HG03097 (cell line): ENCODE measurements around the gene OSBPL8.

Source experiments
- ATAC-seq: cut with Tn5 transposase; IDR thresholded peaks from one replicate; pipeline ENCODE4 v1.9.1; 2021; ENCODE audit not compliant: unreplicated experiment, low FRiP score

The OSBPL8 gene, protein sequence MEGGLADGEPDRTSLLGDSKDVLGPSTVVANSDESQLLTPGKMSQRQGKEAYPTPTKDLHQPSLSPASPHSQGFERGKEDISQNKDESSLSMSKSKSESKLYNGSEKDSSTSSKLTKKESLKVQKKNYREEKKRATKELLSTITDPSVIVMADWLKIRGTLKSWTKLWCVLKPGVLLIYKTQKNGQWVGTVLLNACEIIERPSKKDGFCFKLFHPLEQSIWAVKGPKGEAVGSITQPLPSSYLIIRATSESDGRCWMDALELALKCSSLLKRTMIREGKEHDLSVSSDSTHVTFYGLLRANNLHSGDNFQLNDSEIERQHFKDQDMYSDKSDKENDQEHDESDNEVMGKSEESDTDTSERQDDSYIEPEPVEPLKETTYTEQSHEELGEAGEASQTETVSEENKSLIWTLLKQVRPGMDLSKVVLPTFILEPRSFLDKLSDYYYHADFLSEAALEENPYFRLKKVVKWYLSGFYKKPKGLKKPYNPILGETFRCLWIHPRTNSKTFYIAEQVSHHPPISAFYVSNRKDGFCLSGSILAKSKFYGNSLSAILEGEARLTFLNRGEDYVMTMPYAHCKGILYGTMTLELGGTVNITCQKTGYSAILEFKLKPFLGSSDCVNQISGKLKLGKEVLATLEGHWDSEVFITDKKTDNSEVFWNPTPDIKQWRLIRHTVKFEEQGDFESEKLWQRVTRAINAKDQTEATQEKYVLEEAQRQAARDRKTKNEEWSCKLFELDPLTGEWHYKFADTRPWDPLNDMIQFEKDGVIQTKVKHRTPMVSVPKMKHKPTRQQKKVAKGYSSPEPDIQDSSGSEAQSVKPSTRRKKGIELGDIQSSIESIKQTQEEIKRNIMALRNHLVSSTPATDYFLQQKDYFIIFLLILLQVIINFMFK

DNA sequence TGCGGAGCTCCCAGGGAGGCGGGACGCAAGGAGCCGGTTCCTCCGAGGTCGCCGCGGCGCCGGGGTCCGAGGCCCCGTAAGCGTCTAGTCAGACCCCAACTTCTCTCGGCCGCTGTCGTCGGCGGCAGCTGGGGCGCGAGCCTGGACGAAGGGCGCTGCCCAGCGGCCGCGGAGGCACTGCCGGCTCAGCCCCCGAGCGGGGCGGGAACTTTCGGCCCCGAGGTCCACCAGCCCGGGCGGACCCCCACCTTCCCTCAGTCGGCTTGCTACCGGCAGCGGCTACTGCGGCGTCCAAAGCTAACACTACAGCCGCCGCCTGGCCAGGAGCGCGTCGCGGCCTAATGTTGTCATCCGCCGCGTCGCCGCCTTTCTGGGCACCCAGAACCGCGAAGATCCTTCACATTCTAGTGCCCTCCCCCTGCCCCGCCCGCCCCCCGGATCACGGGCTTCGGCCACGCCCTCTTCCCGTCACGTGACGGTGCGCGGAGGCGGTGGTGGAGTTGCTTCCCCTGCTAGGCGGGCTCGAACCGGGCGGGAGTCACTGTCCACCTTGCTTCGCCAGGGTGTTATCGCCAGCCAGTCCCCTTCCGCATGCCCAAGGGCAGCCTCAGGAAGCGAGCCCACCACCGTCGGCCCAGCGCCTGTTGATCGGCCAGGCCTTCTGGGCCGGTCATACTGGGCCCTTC, at the start of gene OSBPL8:
TSS of gene OSBPL8 (minus strand) at position 372 of the 686 bp plus-strand sequence. CDS start 72,220 bp downstream, outside the sequence.
- peak; percentile 70 for ATAC-seq

DNA sequence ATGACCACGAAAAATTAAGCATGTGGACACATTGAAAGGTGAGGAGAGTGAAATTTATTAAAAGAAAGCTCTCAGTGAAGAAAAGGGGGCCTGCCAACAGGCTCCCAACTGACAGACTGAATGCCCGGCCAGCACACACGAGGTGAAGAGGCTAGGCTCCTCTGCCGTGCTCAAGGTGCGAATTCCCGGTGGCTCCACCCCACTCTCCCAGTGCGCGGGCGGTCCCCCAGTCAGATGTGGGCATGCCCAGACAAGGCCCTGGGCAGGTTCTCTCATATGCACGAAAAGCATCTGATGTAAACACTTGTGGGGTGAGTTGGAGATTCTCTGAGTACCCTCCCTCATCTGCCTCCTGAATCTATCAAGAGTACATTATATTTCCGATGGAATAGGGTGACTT, 48.5 kb upstream of the OSBPL8 start:
- ATAC-seq = no peak

DNA sequence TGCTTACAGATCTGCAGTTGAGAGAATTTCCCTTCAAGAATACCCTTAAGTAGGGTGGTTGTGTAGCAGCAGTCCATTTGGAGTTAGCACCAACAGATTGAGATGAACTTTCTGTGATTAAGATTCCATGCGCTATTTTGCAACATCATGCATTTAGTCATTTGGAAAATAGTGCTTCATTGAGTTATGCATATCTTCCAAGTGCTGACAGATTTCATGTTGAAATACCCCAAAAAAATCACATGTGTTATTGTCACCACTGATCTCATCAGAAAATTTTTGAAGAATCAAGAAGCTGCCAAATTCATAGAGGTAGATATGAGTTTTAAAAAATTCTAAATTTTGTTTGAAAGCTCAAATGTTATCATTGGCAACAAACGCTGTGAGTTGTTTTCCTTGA, 35.5 kb upstream of the OSBPL8 start:
- ATAC-seq = no peak

DNA sequence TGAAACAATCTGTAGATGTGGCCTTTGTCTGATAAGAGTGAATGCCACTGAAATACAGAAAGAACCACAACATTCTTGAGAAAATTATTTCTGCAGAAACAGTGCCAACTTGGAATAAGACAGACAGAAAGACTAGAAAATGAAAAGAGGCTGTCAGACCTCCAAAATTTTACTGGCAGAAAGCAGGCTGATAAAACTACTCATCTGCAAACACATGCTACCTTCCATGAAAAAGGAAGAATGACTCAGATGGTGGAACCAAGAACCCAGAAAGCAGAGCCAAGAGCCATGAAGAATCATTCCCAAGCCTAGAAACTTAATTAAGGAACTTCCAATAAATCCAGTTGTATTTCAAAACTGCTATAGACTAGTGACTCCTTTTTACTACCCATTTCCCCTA, 31.9 kb upstream of the OSBPL8 start:
- ATAC-seq = no peak

DNA sequence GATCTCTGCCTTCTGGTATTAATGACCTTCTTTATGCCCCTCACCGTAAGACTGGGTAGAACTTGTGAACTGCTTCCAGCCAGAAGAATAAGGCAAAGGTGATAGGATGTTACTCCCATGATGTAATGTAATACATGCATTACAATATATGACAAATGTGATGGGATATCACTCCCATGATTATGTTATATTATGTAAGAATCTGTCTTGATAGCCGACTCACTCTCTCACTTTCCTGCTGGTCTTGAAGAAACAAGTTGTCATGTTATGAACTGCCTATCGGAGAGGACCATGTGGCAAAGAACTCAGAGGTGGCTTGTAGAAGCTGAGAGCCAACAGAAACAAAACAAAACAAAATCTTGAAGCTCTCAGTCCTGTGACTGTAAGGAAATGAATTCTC, 30.6 kb upstream of the OSBPL8 start:
- ATAC-seq = no peak

DNA sequence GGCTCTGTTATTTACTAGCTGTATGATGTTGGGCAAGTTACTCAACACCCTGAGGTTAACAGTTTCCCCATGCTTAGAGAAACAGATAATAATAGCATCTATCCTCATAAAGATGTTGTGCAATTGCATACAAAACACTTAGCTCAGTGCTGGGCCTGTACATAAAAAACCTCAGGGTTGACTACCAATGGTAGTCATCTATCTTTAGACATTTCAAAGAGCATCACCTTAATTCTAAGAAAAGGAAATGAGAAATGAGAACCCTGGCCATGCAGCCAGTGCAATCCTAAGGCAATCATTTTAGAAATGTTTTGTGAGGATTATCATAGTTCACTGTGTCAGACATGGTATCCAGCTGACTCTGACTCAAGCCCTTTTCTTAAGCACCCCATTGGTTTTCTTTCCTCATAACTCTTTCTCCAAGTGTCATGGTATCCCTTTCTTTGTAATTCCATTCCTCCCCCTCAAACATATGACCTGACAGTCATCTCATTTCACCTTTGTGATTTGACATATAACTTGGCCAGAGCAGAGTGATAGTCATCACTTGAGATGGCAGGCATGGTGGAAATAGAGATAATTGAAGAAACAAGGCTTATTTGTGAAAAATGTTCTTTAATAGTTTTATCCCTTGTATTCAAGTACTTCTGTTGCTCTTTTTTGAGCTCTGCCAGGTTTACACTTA, 29.5 kb upstream of the OSBPL8 start:
- no peak for ATAC-seq

DNA sequence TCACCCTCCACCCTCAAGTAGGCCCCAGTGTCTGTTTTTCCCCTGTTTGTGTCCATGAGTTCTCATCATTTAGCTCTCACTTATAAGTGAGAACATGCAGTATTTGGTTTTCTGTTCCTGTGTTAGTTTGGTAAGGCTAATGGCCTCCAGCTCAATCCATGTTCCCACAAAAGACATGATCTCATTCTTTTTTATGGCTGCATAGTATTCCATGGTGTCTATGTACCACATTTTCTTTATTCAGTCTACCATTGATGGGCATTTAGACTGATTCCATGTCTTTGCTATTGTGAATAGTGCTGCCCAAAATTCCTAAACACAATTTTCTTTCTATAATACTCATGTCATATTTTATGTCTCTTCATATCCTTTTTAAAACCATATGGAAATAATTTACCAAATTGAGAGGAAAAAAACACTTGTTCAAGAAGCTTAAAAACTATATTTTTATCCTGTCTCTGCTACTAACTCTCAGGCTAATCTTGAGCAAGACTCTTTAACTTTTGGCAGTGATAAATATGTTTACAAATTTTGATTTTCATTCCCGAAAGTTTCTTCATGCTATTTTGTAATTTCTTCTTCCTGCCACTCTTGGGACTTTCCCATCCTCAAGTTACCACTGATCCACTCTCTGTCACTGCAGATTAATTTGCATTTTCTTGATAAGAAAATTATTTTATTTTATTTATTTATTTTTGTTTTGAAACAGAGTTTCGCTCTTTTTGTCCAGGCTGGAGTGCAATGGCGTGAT, 28.0 kb upstream of the OSBPL8 start:
- no peak for ATAC-seq

DNA sequence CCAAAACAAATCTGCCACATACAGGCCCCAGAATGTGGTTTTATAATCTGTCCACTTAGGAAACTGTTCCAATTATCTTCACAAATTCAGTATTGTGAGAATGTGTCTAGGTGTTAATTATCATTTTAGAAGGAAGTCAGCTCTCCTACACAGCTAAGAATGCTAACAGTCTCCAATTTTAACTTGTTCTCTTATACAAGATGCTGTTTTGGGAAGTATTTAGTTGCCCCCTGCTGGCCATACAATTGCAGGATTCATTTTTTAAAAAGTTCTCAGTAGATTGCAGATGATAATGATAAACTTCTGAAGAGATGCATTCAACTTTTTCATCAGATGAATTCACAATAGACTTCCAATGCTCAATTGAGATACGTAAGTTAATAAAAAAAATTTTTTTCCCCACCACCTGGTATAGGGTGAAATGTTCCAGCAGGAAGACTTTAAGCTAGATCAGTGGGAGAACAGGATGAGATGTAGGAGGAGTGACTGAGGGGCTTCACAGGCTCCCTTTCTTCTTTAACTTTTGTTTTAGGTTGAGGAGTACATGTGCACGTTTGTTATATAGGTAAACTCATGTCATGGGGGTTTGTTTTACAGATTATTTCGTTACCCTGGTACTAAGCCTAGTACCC, 27.3 kb upstream of the OSBPL8 start:
- ATAC-seq = no peak

DNA sequence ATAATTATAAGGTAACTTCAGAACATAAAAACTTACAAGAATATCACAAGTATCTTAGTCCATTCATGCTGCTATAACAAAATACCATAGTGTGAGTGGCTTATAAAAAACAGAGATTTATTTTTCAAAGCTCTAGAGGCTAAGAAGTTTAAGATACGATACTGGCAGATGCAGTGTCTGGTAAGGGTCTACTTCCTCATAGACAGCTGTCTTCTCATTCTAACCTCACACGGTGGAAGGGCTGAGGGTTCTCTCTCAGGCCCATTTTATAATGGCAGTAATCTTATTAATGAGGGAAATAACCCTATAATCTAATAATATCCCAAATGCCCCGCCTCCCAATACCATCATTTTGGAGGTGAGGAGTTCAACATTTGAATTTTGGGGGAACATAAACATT, 23.7 kb upstream of the OSBPL8 start:
- no peak for ATAC-seq

DNA sequence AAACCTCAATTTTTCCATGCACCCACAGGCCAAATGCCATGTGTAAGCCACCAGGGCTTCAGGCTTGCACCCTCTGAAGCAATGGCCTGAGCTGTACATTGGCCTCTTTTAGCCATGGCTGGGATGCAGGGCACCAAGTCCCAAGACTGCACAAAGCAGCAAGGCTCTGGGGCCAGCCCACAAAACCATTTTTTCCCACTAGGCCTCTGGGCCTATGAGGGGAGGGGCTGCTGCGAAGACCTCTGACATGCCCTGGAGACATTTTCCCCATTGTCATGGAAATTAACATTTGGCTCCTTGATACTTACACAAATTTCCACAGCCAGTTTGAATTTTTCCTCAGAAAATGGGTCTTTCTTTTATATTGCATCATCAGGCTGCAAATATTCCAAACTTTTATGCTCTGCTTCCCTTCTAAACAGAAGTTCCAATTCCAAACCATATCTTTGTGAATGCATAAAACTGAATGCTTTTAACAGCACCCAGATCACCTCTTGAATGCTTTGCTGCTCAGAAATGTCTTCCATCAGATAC, 14.3 kb upstream of the OSBPL8 start:
- no peak for ATAC-seq

DNA sequence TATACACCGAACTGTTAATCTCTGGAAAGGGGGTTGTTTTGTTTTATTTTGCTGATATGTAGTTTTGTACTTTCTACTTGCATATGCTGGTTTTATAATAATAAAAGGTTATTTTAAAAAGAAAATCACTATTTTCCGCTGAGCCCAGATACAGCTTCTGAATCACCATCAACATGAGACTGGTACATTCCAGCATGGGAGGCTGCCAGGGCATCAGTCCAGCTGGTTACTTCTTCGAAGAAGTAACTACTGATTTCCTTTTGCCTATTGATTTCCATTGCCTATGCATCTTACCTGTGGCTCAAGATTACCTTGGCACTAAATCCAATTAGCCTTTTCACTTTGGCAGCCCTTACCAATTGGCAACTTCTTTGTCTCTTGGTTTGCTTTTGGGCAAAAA, 11.7 kb upstream of the OSBPL8 start:
- ATAC-seq = no peak

DNA sequence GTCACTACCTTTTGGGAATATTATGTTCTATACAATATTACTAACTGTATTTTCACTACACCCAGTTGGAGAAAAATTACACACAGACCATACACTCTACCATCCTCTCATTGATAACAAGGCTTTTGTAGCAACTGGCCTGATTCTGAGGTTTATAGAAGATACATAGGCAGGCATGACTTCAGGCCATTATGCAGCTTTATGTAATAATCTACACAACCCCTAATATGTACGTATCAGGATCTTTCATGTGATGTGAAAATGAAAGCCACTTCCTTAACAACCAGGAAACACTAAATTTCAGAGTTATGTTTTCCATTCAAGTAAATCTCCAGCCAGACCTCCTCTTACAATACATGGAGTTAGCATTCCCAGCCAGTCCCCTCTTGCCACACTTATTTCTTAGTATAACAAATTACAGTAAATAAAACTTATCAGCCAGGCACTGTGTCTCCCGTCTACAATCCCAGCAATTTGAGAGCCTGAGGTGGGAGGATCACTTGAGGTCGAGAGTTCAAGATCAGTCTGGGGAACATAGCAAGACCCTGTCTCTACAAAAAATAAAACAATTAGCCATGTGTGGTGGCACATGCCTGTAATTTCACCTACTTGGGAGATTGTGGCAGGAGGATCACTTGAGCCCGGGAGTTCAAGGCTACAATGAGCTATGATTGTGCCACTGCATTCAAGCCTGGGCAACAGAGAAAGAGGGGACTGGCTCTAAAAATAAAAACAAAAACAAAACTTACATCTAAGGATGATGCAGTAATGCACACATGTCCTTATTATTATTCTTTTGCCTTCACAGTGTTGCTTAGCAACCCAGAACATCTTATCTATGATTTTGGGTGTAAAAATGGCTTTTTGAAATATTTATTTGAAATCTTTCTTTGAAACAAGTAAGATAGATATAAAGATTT, 10.4 kb upstream of the OSBPL8 start:
- ATAC-seq = peak; percentile 52

DNA sequence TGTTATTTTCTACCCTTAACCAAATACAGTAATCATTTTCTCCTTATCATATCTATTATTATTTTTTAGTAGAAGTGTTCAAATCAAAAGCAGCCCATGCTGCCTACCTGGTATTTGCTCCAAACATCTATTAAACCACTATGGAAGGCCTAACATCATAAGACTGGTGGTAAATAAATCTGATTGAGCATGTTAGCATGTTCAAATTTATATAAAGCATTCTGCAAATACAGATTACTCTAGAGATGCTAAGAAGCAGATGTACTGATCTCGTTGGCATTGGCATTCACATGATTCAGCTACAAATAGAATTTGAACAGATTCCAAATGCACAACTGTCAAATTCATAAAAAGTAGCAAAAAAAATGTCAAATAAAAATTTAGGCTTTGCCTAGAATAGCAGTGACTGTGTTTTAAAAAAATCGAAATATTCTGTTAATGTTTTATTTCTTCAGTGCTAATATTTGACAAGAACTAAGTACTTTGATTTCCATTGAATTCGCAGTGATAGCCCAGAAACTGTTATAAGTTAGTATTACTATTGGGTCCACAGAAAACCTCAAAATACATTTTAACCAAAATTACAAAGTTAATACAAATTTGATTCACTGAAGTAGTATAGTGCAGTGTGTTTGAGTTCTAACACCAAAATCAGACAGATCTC, 9.4 kb upstream of the OSBPL8 start:
- ATAC-seq = no peak

DNA sequence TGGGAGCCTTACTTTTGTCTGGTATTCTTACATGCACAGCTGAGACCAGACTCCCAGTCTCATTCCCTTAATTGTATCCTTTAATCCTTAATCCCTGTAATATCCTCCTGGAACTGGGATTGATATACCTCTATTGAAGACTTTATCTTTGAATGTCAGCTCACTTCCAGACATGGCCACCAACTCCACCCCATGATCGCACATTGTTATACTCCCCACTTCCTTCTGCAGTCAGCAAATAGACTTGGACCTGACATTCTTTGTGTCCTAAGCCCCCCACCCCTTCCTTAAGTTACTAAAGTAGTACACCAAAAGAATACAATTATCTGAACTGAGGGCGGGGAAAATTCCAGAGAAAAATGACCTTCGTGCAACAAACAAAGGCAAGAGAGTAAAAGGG, 8.6 kb upstream of the OSBPL8 start:
- no peak for ATAC-seq

DNA sequence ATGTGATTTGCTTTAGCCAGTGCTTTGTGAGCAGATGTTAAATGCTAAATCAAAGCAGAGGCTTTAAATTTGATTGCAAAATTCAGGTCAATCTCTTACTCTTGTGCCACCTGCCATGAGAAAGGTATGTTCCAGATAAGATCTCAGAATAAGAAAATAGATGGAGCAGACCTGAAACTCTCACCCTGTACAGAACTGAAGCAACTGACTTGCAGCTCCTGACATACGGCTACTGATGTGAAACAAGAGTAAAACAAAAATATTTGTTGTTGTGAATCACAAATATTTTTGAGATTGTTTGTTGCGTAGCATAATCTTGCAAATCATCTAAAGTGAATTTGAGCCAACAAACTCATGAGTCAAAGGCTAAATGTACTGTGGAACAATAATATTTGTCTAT, 3.5 kb upstream of the OSBPL8 start:
- no peak for ATAC-seq

DNA sequence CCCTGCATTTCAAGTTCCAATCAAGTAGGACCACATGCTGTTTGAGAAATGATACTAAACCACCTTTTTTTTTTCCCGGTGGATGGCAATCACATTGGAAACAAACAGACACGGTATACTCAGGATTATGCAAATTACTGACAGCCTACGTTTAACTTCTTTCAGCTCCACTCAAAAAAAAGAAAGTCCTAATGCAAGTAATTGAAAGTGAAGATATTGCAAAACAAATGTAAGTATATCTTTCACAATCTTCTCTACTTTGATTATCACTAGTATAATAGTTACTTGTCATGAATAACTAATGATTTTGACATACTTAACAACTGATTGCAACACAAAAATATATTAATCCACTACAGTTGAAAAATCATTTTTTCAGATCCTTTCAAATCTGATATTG, 2.6 kb upstream of the OSBPL8 start:
- no peak for ATAC-seq

DNA sequence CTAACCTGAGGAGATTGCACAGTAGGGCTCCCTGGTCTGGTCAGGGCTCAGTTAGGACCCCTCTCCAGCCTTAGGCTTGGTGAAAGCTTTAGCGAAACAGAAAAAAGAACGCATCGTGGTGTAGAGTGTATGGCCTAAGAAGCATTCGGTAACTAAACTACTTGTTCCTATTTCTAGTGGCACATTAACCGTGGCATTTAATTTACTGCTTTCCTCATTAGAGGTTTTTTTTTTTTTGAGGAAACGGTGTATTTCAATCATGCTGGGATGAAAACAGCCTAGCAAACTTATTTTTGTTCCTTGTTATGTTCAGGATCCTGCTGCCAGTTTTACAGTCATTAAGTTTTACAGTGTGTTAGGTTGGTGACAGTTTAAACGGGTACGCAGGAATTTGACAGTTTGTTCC, 518 bp upstream of the OSBPL8 start:
- no peak for ATAC-seq
